GM12878 (cell line): ENCODE measurements around the gene TIGD7. TPM values are rescaled to one million over a fixed set of nuclear protein-coding genes. Genes with fewer than 3 reads are reported as not detected.

Experiments used
- EZH2 ChIP-seq: IDR thresholded peaks from 2 replicates; pipeline ENCODE4 v1.6.1; 2012; ENCODE audit warnings: low read depth, mild to moderate bottlenecking, control low read depth, inconsistent platforms, low read length, borderline replicate concordance; ENCODE audit not compliant: control insufficient read depth
- MLLT1 ChIP-seq: fragments of 450-650 bp; IDR thresholded peaks from 2 replicates; pipeline ENCODE4 v1.6.1; 2016; ENCODE audit warnings: mild to moderate bottlenecking
- POLR2AphosphoS5 ChIP-seq: IDR thresholded peaks from 2 replicates; pipeline ENCODE4 v1.6.1; 2011; ENCODE audit warnings: mild to moderate bottlenecking, low read length, inconsistent platforms
- SIX5 ChIP-seq: IDR thresholded peaks from 2 replicates; pipeline ENCODE4 v1.6.1; 2011; ENCODE audit warnings: mild to moderate bottlenecking, low read depth, low read length, moderate library complexity; ENCODE audit not compliant: severe bottlenecking
- ZBTB11 ChIP-seq: fragments of 450-650 bp; formaldehyde crosslinking; IDR thresholded peaks from 2 replicates; pipeline ENCODE4 v1.5.0; 2022; ENCODE audit warnings: mild to moderate bottlenecking, missing genetic modification characterization
- polyA plus RNA-seq, 11 experiments: library from polyadenylated mRNA; depleted of rRNA in 4 of 11; unstranded in 6 of 11; stranded (reverse) in 5 of 11; fragments of >200 nt; fragmentation: Nextera tagmentation in 4 of 11; fragmentation: Illumina TruSeq in 1 of 11; extraction: Ambion mirVana in 4 of 11; extraction: Trizol in 1 of 11; gene quantifications; 1 replicate in 1 of 11; 2 replicates in 10 of 11; pipeline versions ENCODE4 v1.2.1 to v1.2.3, GENCODE V29; 2011 to 2016; ENCODE audit warnings: inconsistent platforms in 2 of 11, missing spikeins in 2 of 11, low read depth in 1 of 11
- total RNA-seq, 4 experiments: library from RNA; depleted of rRNA in 3 of 4; stranded (reverse); fragments of >200 nt in 3 of 4; fragmentation: Illumina TruSeq in 1 of 4; extraction: Trizol in 1 of 4; gene quantifications; 2 replicates each; pipeline versions ENCODE4 v1.2.1 to v1.2.3, GENCODE V29; 2013 to 2021
- TF ChIP-seq, protein P1 (sequence below): fragments of 450-650 bp; IDR thresholded peaks from 2 replicates; pipeline ENCODE4 v1.6.1; 2016; ENCODE audit warnings: mild to moderate bottlenecking
- TF ChIP-seq, protein P2 (sequence below): fragments of 150-350 bp; IDR thresholded peaks from 2 replicates; pipeline ENCODE4 v1.6.1; 2016; ENCODE audit warnings: low read depth, low read length

The TIGD7 gene
- total and polyA plus RNA-seq, 10 of the 15 experiments (the other 5 are each of a cell fraction or from before 2014, with no cell fraction given) = 0.37 to 3.8 (median 3.0) TPM

- TF ChIP-seq, protein P1, sequence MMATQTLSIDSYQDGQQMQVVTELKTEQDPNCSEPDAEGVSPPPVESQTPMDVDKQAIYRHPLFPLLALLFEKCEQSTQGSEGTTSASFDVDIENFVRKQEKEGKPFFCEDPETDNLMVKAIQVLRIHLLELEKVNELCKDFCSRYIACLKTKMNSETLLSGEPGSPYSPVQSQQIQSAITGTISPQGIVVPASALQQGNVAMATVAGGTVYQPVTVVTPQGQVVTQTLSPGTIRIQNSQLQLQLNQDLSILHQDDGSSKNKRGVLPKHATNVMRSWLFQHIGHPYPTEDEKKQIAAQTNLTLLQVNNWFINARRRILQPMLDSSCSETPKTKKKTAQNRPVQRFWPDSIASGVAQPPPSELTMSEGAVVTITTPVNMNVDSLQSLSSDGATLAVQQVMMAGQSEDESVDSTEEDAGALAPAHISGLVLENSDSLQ = no peak
- TF ChIP-seq SIX5 = no peak
- no peak for TF ChIP-seq POLR2AphosphoS5
- TF ChIP-seq, protein P2, sequence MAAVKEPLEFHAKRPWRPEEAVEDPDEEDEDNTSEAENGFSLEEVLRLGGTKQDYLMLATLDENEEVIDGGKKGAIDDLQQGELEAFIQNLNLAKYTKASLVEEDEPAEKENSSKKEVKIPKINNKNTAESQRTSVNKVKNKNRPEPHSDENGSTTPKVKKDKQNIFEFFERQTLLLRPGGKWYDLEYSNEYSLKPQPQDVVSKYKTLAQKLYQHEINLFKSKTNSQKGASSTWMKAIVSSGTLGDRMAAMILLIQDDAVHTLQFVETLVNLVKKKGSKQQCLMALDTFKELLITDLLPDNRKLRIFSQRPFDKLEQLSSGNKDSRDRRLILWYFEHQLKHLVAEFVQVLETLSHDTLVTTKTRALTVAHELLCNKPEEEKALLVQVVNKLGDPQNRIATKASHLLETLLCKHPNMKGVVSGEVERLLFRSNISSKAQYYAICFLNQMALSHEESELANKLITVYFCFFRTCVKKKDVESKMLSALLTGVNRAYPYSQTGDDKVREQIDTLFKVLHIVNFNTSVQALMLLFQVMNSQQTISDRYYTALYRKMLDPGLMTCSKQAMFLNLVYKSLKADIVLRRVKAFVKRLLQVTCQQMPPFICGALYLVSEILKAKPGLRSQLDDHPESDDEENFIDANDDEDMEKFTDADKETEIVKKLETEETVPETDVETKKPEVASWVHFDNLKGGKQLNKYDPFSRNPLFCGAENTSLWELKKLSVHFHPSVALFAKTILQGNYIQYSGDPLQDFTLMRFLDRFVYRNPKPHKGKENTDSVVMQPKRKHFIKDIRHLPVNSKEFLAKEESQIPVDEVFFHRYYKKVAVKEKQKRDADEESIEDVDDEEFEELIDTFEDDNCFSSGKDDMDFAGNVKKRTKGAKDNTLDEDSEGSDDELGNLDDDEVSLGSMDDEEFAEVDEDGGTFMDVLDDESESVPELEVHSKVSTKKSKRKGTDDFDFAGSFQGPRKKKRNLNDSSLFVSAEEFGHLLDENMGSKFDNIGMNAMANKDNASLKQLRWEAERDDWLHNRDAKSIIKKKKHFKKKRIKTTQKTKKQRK = no peak
- TF ChIP-seq ZBTB11 (CRISPR knock-in tag) = no peak
- no peak for TF ChIP-seq MLLT1
- no peak for TF ChIP-seq EZH2
Measured at GRCh38 chr16:3254309-3254708, 50.9 kb downstream of the TIGD7 start (continued).
